Gastrocnemius medialis (tissue), 4 donors: ENCODE data around the gene SLC12A9.

Experiments used
- CTCF ChIP-seq, 5 experiments: fragments of 450-650 bp in 3 of 5; fragments of 200-600 bp in 2 of 5; sonication (generic) in 2 of 5; IDR thresholded peaks in 4 of 5; conservative IDR thresholded peaks in 1 of 5; 1 replicate in 4 of 5; 2 replicates in 1 of 5; pipeline ENCODE4 v1.5.1; 2016 to 2019; ENCODE audit warnings: antibody characterized with exemption in 5 of 5, mild to moderate bottlenecking in 3 of 5, moderate library complexity in 3 of 5
- POLR2A ChIP-seq, 2 donors: fragments of 450-650 bp; IDR thresholded peaks; one replicate each; pipeline ENCODE4 v1.6.1; 2017; ENCODE audit warnings: antibody characterized with exemption in 2 of 2, mild to moderate bottlenecking in 2 of 2, moderate library complexity in 2 of 2

- no peak for TF ChIP-seq CTCF (IDR thresholded peaks at IDR 0.05 in 4 of 5, conservative IDR thresholded peaks at IDR 0.05 in 1 of 5)
- TF ChIP-seq POLR2A (IDR thresholded peaks at IDR 0.05) = no peak
These were observed 11.8 kb downstream of the SLC12A9 start for GRCh38 chr7:100864263-100864845.
